HG02884 (cell line): ENCODE measurements around the gene UBTD1.
"Not testable (repeated sequence)": the region's sequence is repeated elsewhere in the genome, so short reads cannot be mapped to it uniquely, and the experiment has no call there.

Source experiments
- ATAC-seq: cut with Tn5 transposase; IDR thresholded peaks from one replicate; pipeline ENCODE4 v1.9.1; 2021; ENCODE audit warnings: mild to moderate bottlenecking, moderate library complexity; ENCODE audit not compliant: unreplicated experiment

UBTD1 gene

DNA sequence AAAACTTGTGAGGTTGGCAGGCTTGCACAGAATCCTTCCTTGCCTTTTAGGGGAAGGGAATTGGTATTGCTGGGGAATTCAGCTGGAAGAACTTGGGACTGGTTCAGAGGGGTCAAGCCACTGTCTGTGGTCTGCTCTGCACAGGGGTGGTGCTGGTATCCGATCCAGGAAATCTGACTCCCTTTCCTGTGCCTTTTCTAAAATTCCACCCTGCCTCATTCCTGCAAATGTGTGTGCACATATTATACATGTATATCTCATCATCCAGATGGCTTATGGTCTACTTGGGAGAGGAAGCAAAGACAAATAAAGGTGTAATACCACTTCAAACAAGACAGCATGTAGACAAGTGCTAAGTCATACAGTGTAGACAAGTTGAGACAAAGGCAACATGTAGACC lies 14.3 kb downstream of the UBTD1 start:
- no peak for ATAC-seq

DNA sequence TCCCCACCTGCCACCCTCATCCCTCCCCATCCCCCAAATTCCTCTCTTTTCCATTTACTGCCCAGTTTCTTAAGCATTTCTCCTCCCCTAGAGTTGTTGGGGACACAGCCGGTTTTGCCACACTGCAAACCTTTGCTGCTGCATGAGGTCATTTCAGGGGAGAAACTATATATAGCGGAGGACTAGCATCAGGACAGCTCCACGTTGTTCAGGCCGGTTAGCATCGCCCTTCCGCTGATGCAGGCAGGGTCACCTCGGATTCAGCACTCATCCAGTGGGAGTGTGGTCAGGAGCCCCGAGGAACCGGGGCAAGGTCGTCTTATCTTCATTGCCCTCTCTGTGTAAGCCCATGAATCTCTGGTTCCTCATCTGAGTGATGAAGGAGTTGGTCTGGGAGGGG lies 15.6 kb downstream of the UBTD1 start:
- no peak for ATAC-seq

DNA sequence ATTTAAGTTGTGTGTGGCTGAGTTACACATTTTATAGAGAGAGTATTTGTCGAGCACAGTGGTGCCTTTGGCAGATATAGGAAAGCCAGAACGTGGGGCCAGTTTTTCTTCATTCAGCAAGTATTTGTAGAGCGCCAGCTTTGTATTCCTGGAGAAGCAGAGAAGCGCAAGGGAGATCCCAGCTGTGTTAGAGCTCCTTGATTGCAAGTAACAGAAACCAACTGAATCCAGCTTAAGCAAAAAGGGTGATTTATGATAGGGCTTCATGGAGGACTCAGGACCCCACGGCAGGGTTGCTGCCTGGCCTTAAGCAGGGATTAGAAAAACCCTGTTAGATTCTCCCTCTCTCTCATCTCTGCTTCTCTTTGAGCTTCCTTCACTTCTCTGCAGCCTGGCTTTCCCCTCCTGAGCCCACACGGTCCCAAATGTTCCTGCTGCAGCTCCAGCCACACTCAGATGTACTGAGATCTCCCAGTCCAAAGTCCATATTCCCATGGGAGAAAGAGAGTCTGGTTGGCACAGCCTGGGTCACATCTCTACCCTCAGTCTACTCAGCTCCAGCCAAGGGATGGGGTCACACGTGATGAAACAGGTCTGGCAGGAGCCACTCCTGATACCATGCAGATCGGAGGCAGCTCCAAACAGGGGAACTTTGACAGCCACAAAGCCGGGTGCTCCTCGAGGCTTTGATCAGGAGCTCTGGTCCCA lies 16.7 kb downstream of the UBTD1 start:
- ATAC-seq: no peak

DNA sequence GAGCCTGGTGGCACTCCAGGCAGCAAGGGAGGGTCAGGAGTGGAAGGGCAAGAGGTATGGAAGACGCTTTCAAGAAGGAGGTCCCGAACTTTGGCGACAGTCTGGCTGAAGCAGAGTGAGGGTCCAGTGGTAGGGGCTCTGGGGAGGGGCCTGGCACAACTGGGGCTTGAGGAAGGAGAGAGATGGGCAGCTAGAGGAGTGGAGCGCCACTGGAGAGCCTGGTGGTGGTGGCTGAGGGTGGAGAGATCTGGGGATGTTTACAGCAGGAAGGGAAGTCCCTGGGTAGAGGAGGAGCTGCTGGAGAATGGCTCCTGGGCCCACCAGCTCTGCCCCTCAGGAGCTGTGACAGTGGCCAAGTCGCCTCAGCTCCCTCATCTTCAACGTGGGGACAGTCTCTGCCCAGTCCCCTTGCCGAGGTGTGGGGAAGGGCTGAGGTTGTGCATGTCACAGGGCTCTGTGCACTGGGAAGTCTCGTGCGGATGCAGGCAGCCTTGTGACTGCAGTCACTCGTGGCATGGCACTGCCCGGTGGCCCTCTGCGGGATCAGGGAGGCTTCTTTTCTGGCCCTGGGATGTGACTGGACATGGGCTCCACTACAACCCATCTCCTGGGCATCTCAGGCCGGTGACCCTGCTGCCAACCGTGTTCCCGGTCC lies 18.5 kb downstream of the UBTD1 start:
- ATAC-seq: no peak

- ATAC-seq: no peak
Observed at GRCh38 chr10:97517778-97518300, 19.1 kb downstream of the UBTD1 start.

DNA sequence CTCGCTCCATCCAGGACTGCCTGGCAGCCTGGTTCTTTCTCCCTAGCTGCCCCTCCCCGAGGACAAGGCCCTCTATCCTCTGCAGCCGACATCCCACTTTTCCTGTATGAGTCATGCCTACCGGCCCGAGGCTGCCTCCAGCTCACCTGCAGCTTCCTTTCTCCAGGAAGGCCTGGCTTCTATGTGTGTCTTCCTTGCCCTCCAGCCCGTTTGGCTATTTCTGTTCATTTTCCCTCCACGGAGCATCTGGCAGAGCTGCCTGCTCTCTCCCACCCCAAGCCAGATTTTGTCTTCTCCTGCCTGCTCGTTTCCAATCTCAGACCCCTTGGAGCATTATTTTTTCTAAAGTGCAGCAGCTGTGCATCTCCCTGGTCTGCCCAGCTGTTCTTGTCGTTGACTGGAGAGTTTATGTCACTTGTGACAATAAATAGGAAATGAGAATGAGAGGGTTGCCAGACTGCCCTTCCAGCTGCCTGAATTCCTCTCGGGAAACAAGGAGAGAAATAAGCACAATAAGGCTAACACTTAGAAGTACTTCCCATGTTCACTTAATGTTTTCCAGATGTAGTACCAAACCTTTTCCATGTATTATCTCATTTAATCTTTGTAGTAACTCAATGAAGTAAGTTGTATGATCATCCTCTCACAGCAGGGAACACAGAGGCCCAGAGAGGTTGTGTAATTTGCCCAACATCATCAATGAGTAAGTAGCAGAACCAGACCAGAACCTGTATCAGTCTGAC lies 19.7 kb downstream of the UBTD1 start:
- no peak for ATAC-seq

- ATAC-seq: no peak
Observed at GRCh38 chr10:97519342-97519741, 20.6 kb downstream of the UBTD1 start.

- no peak for ATAC-seq
Observed at GRCh38 chr10:97520520-97520919, 21.8 kb downstream of the UBTD1 start.

DNA sequence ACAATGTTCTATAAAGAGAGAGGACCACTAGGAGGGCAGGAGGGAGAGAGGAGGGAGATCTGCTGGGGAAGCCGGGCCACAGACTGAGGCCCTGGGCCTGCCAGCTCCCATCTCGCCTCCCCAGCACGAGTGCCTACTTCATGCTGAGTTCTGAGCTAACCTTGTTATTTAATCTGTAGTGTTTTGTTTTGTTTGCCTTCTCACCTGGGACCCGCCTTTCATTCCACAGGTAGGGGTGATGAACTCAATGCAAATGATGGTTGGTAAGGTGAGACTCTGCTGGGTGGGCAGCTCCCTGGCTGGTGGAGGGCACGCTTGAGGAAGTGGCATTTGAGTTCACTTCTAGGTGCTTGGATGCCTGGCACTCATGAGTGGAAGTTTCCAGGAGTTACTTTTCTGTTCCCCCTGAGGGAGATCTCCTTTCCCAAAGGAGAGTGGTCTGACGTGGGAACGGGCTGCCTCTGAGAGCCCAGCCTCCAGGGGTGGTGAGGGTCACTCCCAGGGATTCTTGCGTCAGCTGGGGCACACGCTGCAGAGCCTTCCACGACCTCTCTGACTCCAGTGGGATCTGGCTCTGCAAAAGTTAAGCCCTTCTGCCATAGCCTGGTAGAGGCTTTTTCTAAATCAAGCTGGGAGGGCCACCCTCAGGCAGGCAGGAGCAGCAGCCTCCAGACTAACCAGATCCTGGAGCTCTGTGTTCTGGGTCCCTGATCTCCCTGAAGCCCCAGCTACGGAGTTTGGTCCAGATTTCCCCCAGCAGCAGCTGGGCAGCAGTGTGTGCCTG lies 22.4 kb downstream of the UBTD1 start:
- ATAC-seq: no peak

GRCh38 chr10:97522071-97522470 lies 23.3 kb downstream of the UBTD1 start:
- ATAC-seq: no peak

DNA sequence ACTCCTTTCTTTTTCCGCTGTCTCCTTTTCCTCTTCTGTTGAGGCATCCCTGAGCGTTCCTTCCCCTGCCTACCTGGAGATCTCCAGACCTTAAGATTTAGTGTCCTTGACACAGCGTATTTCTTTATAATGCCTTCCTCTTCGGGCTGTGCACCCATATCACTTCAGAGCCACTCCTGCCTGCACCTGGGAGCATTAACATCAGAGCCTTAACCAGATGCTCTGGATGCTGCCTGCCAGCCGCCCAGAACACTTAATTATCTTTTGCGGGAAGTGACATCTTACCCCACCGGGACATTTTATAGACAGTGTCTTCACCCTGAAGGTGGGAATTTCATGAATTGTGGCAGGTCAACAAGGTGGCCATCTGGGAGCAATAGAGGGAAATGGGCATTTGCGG lies 24.2 kb downstream of the UBTD1 start:
- ATAC-seq: no peak

- no peak for ATAC-seq
Observed at GRCh38 chr10:97525086-97525485, 26.4 kb downstream of the UBTD1 start.

DNA sequence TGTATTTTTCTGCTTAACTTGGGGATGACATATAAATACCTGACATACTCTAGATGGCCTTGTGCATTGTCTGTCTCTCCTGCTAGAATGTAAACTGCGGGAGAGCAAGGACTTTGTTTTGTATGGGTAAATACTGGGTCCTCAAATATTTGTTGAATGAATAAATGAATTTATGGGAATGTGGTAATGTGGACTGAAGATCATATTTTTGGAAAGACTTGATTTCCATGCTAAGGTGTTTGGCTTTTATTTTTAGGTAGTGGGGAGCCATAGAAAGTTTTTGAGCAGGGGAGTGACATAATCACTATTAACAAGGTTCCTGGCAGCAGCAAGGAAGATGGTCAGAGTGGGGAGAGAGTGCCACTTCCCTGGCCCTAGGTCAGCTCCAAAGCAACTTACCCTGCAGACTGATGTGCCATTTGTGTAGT lies 27.0 kb downstream of the UBTD1 start:
- ATAC-seq: no peak

GRCh38 chr10:97528876-97529275 lies 30.2 kb downstream of the UBTD1 start:
- ATAC-seq: not testable (repeated sequence)

DNA sequence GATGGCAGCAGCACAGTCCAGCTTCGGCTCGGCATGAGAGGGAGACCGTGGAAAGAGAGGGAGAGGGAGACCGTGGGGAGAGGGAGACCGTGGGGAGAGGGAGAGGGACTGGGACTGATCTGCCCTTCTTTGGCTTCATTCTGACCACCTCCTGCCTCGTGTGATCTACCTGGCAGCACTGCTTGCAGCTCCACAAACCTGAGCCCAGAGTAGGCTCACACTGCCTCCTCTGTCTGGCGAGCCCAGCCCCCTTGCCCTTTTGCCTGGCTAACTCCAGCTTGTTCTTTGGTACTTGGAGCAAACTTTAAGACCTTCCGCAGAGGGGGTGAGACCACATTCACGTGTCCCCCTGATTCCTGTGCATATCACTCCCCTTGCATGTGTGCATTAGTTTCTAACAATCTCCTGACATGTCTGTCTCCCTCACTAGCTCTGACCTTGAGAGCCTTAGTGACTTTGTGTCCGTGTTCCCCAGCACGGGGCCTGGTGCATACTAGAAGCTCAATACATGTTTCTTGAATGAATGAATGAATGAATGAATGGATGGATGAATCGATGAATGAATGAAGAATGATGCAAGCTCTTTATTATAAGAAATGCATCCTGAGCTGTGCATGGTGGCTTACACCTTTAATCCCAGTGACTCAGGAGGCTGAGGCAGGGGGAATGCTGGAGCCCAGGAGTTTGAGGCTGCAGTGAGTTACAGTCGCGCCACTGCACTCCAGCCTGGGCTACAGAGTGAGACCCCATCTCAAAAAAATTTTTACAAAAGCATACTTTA lies 31.2 kb downstream of the UBTD1 start:
- ATAC-seq: no peak

- no peak for ATAC-seq
Observed at GRCh38 chr10:97531401-97531986, 32.8 kb downstream of the UBTD1 start.

DNA sequence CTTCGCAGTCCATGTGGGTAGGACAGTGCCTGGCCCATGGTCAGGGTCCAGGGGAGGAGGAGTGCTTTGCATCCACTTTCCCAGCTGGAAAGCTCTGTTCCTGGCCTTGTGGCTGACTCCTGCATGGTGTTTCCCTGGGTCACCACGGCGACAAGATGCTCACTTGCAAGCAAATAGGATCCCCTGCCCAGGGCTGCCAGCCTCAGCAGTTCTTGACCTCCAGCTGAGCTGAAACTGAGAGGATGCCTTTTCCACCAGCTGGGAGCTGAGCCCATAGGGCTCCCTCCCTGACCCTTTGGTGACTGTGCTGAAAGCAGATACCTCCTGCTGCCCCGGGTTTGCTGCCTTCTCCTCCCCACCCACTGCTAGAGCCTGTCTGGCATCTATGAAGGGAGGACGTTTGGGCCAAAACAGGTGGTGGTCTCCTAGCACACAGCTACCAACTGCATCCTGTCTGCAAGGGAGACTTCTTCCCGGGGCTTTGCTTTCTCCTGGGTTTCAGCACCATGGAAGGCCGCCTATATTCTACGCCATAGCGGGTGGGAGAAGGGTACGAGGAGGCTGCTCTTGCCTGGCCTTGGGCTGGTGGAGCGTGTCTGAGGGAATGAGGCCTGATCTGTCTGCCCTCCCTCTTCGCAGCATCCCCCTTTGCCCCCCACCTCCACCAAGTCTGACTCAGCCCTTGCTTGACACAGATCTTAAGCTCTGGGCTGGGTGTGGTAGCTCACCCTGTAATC lies 34.4 kb downstream of the UBTD1 start:
- ATAC-seq: no peak

DNA sequence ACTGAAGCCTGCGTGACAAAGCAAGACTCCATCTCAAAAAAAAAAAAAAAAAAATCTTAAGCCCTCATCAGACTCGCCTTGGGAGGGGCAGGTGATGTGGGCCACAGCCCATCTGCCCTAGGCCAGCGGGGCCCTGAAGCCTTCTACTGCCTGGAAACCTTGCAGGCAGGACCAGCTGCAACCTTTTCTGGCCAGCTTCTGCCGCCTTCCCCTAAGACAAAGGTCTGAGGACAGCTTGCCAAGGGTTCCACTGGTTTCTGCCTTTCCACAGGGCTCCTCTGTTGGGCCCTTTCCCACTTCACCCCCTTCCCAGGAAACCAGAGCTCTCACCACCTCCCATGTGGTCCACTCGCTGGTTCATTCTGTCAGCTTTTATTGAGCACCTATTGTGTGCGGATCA lies 35.2 kb downstream of the UBTD1 start:
- no peak for ATAC-seq

- no peak for ATAC-seq
Observed at GRCh38 chr10:97534746-97535367, 36.1 kb downstream of the UBTD1 start.
